Occipital lobe (tissue), 3 donors: ENCODE data around the gene SH3GL1. TPM values are rescaled to one million over a fixed set of nuclear protein-coding genes. Genes with fewer than 3 reads are reported as not detected.

Experiments
- DNase-seq: peaks from one replicate; lab custom pipeline; 2025; lab: John Stamatoyannopoulos, UW
- small RNA-seq: library from RNA; depleted of rRNA; stranded (forward); fragments of <200 nt; gene quantifications from one replicate; pipeline ENCODE3, GENCODE V24; 2014
- total RNA-seq: library from RNA; depleted of rRNA; stranded (reverse); fragments of >200 nt; gene quantifications from one replicate; pipeline ENCODE4 v1.2.3, GENCODE V29; 2014

Gene SH3GL1
- total RNA-seq, 1 donor from 2014 or later, result 15.3 TPM

DNA sequence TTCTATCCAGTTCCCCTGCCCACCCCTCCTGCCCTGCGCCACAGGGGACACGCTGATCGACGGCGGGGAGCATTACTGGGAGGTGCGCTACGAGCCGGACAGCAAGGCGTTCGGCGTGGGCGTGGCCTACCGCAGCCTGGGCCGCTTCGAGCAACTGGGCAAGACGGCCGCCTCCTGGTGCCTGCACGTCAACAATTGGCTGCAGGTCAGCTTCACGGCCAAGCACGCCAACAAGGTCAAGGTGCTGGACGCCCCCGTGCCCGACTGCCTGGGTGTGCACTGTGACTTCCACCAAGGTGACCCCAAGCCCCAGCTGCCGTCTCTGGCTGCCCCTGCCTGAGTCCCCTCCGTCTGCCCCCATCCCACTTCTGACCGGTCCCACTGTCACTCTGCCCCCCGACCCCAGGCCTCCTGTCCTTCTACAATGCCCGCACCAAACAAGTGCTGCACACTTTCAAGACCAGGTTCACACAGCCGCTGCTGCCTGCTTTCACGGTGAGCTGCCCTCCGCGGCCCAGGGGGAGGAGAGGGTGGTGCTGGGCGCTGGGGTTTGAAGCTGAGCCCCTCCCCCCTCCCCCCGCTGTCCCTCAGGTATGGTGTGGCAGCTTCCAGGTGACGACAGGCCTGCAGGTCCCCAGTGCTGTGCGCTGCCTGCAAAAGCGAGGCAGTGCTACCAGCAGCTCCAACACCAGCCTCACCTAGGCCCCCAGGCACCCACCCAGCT is 77.2 kb downstream of the SH3GL1 start:
- DNase-seq, result no peak

DNA sequence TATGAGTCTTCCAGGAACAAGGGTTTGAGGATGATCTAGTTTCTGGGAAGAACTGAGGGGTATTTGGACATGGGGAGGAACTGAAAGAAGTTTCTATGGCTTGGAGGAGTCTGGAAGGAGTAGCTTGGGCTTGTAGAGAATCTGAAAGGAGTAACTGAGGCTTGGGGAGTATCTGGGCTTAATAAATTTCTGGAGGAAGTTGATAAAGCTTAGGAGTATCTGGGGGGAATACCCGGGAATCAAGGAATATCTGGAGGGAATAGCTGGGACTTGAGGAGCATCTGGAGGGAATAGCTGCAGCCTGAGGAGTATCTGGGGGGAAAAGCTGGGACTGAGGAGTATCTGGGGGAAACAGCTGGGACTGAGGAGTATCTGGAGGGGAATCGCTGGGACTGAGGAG is 79.9 kb downstream of the SH3GL1 start:
- DNase-seq, result no peak

DNA sequence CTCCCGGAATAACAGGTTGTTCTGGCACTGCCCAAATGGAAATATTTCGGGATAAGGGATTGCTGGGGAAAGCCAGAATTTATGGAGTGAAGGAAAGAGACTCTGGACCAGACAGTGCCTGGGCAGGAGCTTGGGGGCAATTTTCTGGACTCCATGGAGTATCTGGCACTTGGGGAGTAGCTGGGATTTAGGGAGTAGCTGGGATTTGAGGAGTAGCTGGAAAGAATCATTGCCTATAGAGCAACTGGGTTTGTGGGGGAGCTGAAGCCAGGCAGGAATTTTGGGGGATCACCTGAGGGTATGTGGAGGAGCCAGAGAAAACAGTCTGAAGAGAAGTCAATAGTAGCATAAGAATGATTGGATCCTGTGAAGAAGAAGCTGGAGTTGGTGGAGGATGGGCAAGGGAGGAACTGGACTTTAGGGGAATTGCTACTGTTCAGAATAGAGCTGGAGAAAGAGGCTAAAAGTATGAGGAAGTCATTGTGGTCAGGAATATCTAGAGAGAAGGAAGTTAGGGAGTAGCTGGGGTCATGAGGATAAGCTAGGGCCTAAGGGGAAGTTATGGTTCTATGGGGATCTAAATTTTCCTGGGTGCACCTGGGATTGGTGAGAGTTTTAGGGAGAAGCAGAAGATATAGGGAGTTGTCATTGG is 81.2 kb downstream of the SH3GL1 start:
- DNase-seq, result no peak

DNA sequence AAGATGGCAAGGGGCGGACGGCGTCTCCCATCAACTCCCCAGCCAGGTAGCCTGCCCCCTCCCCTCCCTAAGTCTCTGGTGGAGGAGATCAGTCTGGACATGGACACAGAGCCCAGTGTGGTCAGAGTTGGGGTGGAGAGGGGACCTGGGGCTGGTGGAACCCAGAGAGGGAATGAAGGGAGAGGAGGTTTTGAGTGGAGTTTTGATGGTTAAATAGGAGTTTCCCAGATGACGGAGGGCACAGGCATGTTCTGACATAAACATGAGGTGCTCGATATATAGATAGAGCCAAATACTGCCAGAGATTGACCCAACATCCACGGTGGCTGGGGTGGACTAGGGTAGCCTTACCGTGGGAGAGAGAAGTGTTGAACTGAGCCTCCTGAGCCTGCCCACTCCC is 81.9 kb downstream of the SH3GL1 start:
- no peak for DNase-seq

DNA sequence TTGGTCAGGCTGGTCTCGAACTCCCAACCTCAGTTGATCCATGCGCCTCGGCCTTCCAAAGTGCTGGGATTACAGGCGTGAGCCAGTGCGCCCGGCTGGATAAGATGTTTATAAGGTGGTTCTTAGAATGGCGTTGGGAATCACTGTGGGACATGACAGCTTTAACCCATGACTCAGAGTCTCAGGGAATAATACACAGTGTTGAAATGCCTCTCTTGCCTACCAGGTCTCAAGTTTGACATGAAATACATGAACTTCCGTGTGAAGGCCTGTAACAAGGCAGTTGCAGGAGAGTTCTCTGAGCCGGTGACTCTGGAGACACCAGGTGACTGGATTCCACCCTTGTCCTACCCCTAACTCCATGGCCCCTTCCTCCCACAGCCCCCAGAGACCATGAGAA is 83.4 kb downstream of the SH3GL1 start:
- DNase-seq, result no peak

DNA sequence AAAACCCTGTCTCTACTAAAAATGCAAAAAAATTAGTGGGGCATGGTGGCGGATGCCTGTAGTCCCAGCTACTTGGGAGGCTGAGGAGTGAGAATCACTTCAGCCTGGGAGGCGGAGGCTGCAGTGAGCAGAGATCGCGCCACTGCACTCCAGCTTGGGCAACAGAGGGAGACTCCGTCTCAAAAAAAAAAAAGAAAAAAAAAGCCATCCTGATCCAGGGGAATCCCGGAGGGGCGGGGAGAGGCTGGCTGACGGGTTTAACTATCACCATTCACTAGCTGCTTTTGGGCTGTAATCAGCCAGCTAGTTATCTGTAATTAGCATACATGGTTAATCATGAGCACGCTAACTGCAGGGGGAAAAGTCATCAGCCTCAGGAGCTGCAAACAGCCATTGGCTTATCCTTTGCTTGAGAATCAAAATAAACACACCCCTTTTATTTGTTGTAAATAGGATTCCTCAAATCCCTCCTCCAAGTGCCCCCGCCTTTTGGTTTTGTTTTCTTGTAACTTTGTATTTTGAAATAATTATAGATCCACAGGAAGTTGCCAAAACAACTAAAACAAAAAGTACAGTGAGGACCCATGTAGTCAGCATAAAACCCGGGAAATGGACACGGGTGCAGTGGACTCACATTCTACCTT is 86.4 kb downstream of the SH3GL1 start:
- no peak for DNase-seq

Small RNA genes lying within 50 kb of the gene (small RNA-seq; reads per million reads assigned to genes)
- gene MIR4746, result not detected

Other genes with a start within 250 kb of the SH3GL1 start
- not detected for gene CREB3L3, start 246.9 kb downstream of the SH3GL1 start, total RNA-seq
- gene SIRT6, start 218.0 kb downstream of the SH3GL1 start, total RNA-seq, result 8.7 TPM
- 16.4 TPM for gene ANKRD24, start 217.9 kb downstream of the SH3GL1 start, total RNA-seq
- 0.47 TPM for gene EBI3, start 171.0 kb downstream of the SH3GL1 start, total RNA-seq
- 16.2 TPM for gene YJU2, start 153.5 kb downstream of the SH3GL1 start, total RNA-seq
- gene SHD, start 121.3 kb downstream of the SH3GL1 start, total RNA-seq, result 0.94 TPM
- 2.7 TPM for gene TMIGD2, start 98.2 kb downstream of the SH3GL1 start, total RNA-seq
- 28.4 TPM for gene FSD1, start 95.9 kb downstream of the SH3GL1 start, total RNA-seq
- gene STAP2, start 61.7 kb downstream of the SH3GL1 start, total RNA-seq, result 2.8 TPM
- 11.5 TPM for gene MPND, start 57.0 kb downstream of the SH3GL1 start, total RNA-seq
- gene CHAF1A, start 2.1 kb upstream of the SH3GL1 start, total RNA-seq, result 6.2 TPM
- gene UBXN6, start 57.2 kb upstream of the SH3GL1 start, total RNA-seq, result 54.7 TPM
- gene HDGFL2, start 71.8 kb upstream of the SH3GL1 start, total RNA-seq, result 32.8 TPM
- under 0.01 TPM for gene PLIN4, start 117.9 kb upstream of the SH3GL1 start, total RNA-seq
- 2.0 TPM for gene PLIN5, start 134.7 kb upstream of the SH3GL1 start, total RNA-seq
- not detected for gene LRG1, start 139.5 kb upstream of the SH3GL1 start, total RNA-seq
- 32.0 TPM for gene SEMA6B, start 159.1 kb upstream of the SH3GL1 start, total RNA-seq
- gene TNFAIP8L1, start 239.0 kb upstream of the SH3GL1 start, total RNA-seq, result 5.6 TPM